Uterus (tissue), 4 donors: Measurements from ENCODE around the gene ATG5. TPM values are rescaled to one million over a fixed set of nuclear protein-coding genes. Genes with fewer than 3 reads are reported as not detected.

Source experiments
- DNase-seq, 2 donors: peaks; one replicate each; pipeline ENCODE4 v3.0.0-alpha.2; 2019 to 2020
- H3K27ac ChIP-seq, 2 donors: fragments of 200-600 bp; sonication (generic); 1 replicate in 1 of 2; 2 replicates in 1 of 2; pipeline ENCODE4 v1.5.1; 2016 to 2018
- H3K27me3 ChIP-seq, 2 donors: fragments of 200-600 bp; sonication (generic); one replicate each; pipeline ENCODE4 v1.5.1; 2018 to 2019; ENCODE audit warnings: control low read depth in 1 of 2
- H3K36me3 ChIP-seq, 2 donors: fragments of 200-600 bp; sonication (generic); one replicate each; pipeline ENCODE4 v1.5.1; 2019; ENCODE audit warnings: control low read depth in 1 of 2
- H3K4me1 ChIP-seq, 2 donors: fragments of 200-600 bp; sonication (generic); one replicate each; pipeline ENCODE4 v1.5.1; 2018 to 2019; ENCODE audit warnings: control low read depth in 1 of 2
- H3K4me3 ChIP-seq, 2 donors: fragments of 200-600 bp; sonication (generic); 1 replicate in 1 of 2; 2 replicates in 1 of 2; pipeline ENCODE4 v1.5.1; 2018 to 2019; ENCODE audit warnings: mild to moderate bottlenecking in 1 of 2
- H3K9me3 ChIP-seq, 2 donors: fragments of 200-600 bp; sonication (generic); one replicate each; pipeline ENCODE4 v1.5.1; 2019; ENCODE audit warnings: control low read depth in 1 of 2
- CTCF ChIP-seq, 4 experiments: fragments of 200-600 bp in 2 of 4; fragments of 450-650 bp in 2 of 4; sonication (generic) in 2 of 4; IDR thresholded peaks; one replicate each; pipeline ENCODE4 v1.5.1; 2016 to 2019; ENCODE audit warnings: antibody characterized with exemption in 4 of 4, mild to moderate bottlenecking in 2 of 4, moderate library complexity in 1 of 4
- POLR2A ChIP-seq, 2 donors: fragments of 450-650 bp; IDR thresholded peaks; one replicate each; pipeline ENCODE4 v1.6.1; 2016; ENCODE audit warnings: antibody characterized with exemption in 2 of 2, mild to moderate bottlenecking in 1 of 2, moderate library complexity in 1 of 2
- intact Hi-C: fragments of 100-400 bp; cut with DNase I; formaldehyde crosslinking; loops from one replicate; pipeline ENCODE4 v1.15.1; 2023; ENCODE audit warnings: low total_unique reads
- total RNA-seq, 4 donors: library from RNA; depleted of rRNA in 3 of 4; stranded (reverse); fragments of >200 nt in 3 of 4; gene quantifications; one replicate each; pipeline versions ENCODE4 v1.1.0 to v1.2.4, GENCODE V29; 2014 to 2023
- donor health status: DM: yes; HTN: yes; CAD: no.

ATG5 gene
- total RNA-seq, 4 donors from 2014 or later: 40.0 to 87.9 (median 63.3) TPM

GRCh38 chr6:106188104-106188794 is 137.3 kb downstream of the ATG5 start:
- Histone ChIP-seq H3K27ac (no peak overlapping the region), H3K4me3 (no peak overlapping the region), H3K27me3 (no peaks in the 10 kb centered on the region), H3K4me1 (no peaks in the 10 kb centered on the region), H3K36me3 (no peaks in the 10 kb centered on the region), H3K9me3 (no peaks in the 10 kb centered on the region)
- intact Hi-C loops: no loop called here
- TF ChIP-seq POLR2A (IDR thresholded peaks at IDR 0.05) (no peak), CTCF (IDR thresholded peaks at IDR 0.05) (no peak)
- DNase-seq: no peak

- no peak overlapping the region for H3K27ac ChIP-seq
- intact Hi-C loops: no loop called here
- DNase-seq: no peak
- no peaks in the 10 kb centered on the region for H3K36me3 ChIP-seq
- H3K4me1 ChIP-seq: no peaks in the 10 kb centered on the region
- no peak overlapping the region for H3K4me3 ChIP-seq
- no peak for TF ChIP-seq POLR2A (IDR thresholded peaks at IDR 0.05)
- TF ChIP-seq CTCF (IDR thresholded peaks at IDR 0.05): no peak
- no peaks in the 10 kb centered on the region for H3K9me3 ChIP-seq
- H3K27me3 ChIP-seq: no peaks in the 10 kb centered on the region
These were observed 138.1 kb downstream of the ATG5 start for GRCh38 chr6:106187424-106187982.

GRCh38 chr6:106186714-106187113 is 138.8 kb downstream of the ATG5 start:
- TF ChIP-seq CTCF (IDR thresholded peaks at IDR 0.05): no peak
- no peak for TF ChIP-seq POLR2A (IDR thresholded peaks at IDR 0.05)
- intact Hi-C loops: no loop called here
- DNase-seq: no peak

GRCh38 chr6:106186172-106186571 is 139.4 kb downstream of the ATG5 start:
- Histone ChIP-seq H3K4me1 (no peaks in the 10 kb centered on the region), H3K4me3 (no peak overlapping the region), H3K9me3 (no peaks in the 10 kb centered on the region), H3K36me3 (no peaks in the 10 kb centered on the region), H3K27ac (no peak overlapping the region), H3K27me3 (no peaks in the 10 kb centered on the region)
- intact Hi-C loops: no loop called here
- TF ChIP-seq POLR2A (IDR thresholded peaks at IDR 0.05): no peak
- no peak for TF ChIP-seq CTCF (IDR thresholded peaks at IDR 0.05)
- no peak for DNase-seq

More at GRCh38 chr6:106186714-106187113, 138.8 kb downstream of the ATG5 start:
- Histone ChIP-seq H3K36me3 (no peaks in the 10 kb centered on the region), H3K4me1 (no peaks in the 10 kb centered on the region), H3K4me3 (no peak overlapping the region), H3K27ac (no peak overlapping the region), H3K27me3 (no peaks in the 10 kb centered on the region), H3K9me3 (no peaks in the 10 kb centered on the region)

- Histone ChIP-seq H3K9me3 (no peaks in the 10 kb centered on the region), H3K4me3 (no peak overlapping the region), H3K27ac (no peak overlapping the region), H3K27me3 (no peaks in the 10 kb centered on the region), H3K4me1 (no peaks in the 10 kb centered on the region), H3K36me3 (no peaks in the 10 kb centered on the region)
- TF ChIP-seq CTCF (IDR thresholded peaks at IDR 0.05) (no peak), POLR2A (IDR thresholded peaks at IDR 0.05) (no peak)
- intact Hi-C loops: no loop called here
- no peak for DNase-seq
These were observed 139.9 kb downstream of the ATG5 start for GRCh38 chr6:106185615-106186014.
